HG03025 (cell line): Measurements from ENCODE around the gene BMPR1A.

Experiments
- ATAC-seq: cut with Tn5 transposase; IDR thresholded peaks from one replicate; pipeline ENCODE4 v1.9.1; 2021; ENCODE audit warnings: mild to moderate bottlenecking, moderate library complexity; ENCODE audit not compliant: unreplicated experiment, low FRiP score

Gene BMPR1A

GRCh38 chr10:86758189-86759072 lies 2.0 kb downstream of the BMPR1A start:
- ATAC-seq, result no peak

GRCh38 chr10:86759073-86759672 lies 2.8 kb downstream of the BMPR1A start:
- no peak for ATAC-seq

GRCh38 chr10:86763404-86763803 lies 7.0 kb downstream of the BMPR1A start:
- no peak for ATAC-seq

- ATAC-seq, result no peak
These were observed 9.1 kb downstream of the BMPR1A start for GRCh38 chr10:86765548-86765947.

GRCh38 chr10:86768412-86769062 lies 12.1 kb downstream of the BMPR1A start:
- no peak for ATAC-seq

- no peak for ATAC-seq
These were observed 13.6 kb downstream of the BMPR1A start for GRCh38 chr10:86769991-86770390.

GRCh38 chr10:86770412-86770960 lies 14.1 kb downstream of the BMPR1A start:
- ATAC-seq, result no peak

GRCh38 chr10:86773498-86773897 lies 17.1 kb downstream of the BMPR1A start:
- ATAC-seq, result no peak

GRCh38 chr10:86775056-86775869 lies 18.8 kb downstream of the BMPR1A start:
- no peak for ATAC-seq

GRCh38 chr10:86775870-86776180 lies 19.4 kb downstream of the BMPR1A start:
- no peak for ATAC-seq

- no peak for ATAC-seq
These were observed 23.0 kb downstream of the BMPR1A start for GRCh38 chr10:86779220-86780017.

- ATAC-seq, result peak; percentile 85
These were observed 26.4 kb downstream of the BMPR1A start for GRCh38 chr10:86782701-86783418.

GRCh38 chr10:86785037-86785436 lies 28.6 kb downstream of the BMPR1A start:
- ATAC-seq, result no peak

- ATAC-seq, result no peak
These were observed 29.5 kb downstream of the BMPR1A start for GRCh38 chr10:86785968-86786367.

- no peak for ATAC-seq
These were observed 29.9 kb downstream of the BMPR1A start for GRCh38 chr10:86786368-86786767.

- no peak for ATAC-seq
These were observed 34.0 kb downstream of the BMPR1A start for GRCh38 chr10:86790394-86790793.

- ATAC-seq, result no peak
These were observed 36.2 kb downstream of the BMPR1A start for GRCh38 chr10:86792461-86793167.

GRCh38 chr10:86793696-86794095 lies 37.3 kb downstream of the BMPR1A start:
- no peak for ATAC-seq
